Loucy (cell line): ENCODE measurements around the gene SMG9.

ENCODE experiments used
- H2AFZ ChIP-seq: fragments of 200-600 bp; sonication (generic); 2 replicates; pipeline ENCODE4 v1.6.0; 2016; ENCODE audit warnings: antibody characterized with exemption, mild to moderate bottlenecking, low read length, moderate library complexity
- H3F3A ChIP-seq: fragments of 200-600 bp; 2 replicates; pipeline ENCODE4 v1.6.0; 2016; ENCODE audit warnings: antibody characterized with exemption, low read depth, mild to moderate bottlenecking
- H3K27me3 ChIP-seq: fragments of 200-600 bp; sonication (generic); 2 replicates; pipeline ENCODE4 v1.6.1; 2014; ENCODE audit warnings: low read length, mild to moderate bottlenecking; ENCODE audit not compliant: insufficient read depth, poor library complexity, severe bottlenecking
- H3K36me3 ChIP-seq: fragments of 200-600 bp; sonication (generic); 2 replicates; pipeline ENCODE4 v1.6.1; 2016; ENCODE audit warnings: low read length; ENCODE audit not compliant: insufficient read depth
- H3K4me1 ChIP-seq: fragments of 200-600 bp; sonication (generic); 2 replicates; pipeline ENCODE4 v1.5.1; 2014; ENCODE audit warnings: low read length, mild to moderate bottlenecking; ENCODE audit not compliant: insufficient read depth, poor library complexity, severe bottlenecking
- H3K4me2 ChIP-seq: fragments of 200-600 bp; sonication (generic); 2 replicates; pipeline ENCODE4 v1.6.0; 2014; ENCODE audit warnings: antibody characterized with exemption, low read length, low read depth, mild to moderate bottlenecking; ENCODE audit not compliant: poor library complexity, severe bottlenecking
- H3K4me3 ChIP-seq: fragments of 200-600 bp; sonication (generic); 2 replicates; pipeline ENCODE4 v1.5.1; 2014; ENCODE audit warnings: low read length, mild to moderate bottlenecking, mixed read lengths; ENCODE audit not compliant: poor library complexity, severe bottlenecking
- H3K79me2 ChIP-seq: fragments of 200-600 bp; sonication (generic); 2 replicates; pipeline ENCODE4 v1.6.1; 2014; ENCODE audit warnings: low read length; ENCODE audit not compliant: insufficient read depth
- H3K9ac ChIP-seq: fragments of 200-600 bp; sonication (generic); 2 replicates; pipeline ENCODE4 v1.6.0; 2014; ENCODE audit warnings: mild to moderate bottlenecking, low read depth, low read length, moderate library complexity; ENCODE audit not compliant: poor library complexity, severe bottlenecking
- H3K9me2 ChIP-seq: fragments of 200-600 bp; sonication (generic); replicated peaks from 2 replicates; pipeline ENCODE4 v1.6.1; 2016; ENCODE audit warnings: low read depth, low read length, mixed read lengths
- H3K9me3 ChIP-seq: fragments of 200-600 bp; sonication (generic); 2 replicates; pipeline ENCODE4 v1.6.1; 2014; ENCODE audit warnings: mild to moderate bottlenecking, antibody characterized with exemption, low read length, low read depth; ENCODE audit not compliant: insufficient read depth
- H4K20me1 ChIP-seq: fragments of 200-600 bp; sonication (generic); 2 replicates; pipeline ENCODE4 v1.6.0; 2014; ENCODE audit warnings: antibody characterized with exemption, low read length, mild to moderate bottlenecking; ENCODE audit not compliant: insufficient read depth, poor library complexity, severe bottlenecking
- CTCF ChIP-seq: fragments of 200-600 bp; sonication (generic); conservative IDR thresholded peaks from 2 replicates; pipeline ENCODE4 v1.5.1; 2014; ENCODE audit warnings: mild to moderate bottlenecking, antibody characterized with exemption, low read length
- EZH2phosphoT487 ChIP-seq: fragments of 200-600 bp; IDR thresholded peaks from 2 replicates; pipeline ENCODE4 v1.6.1; 2018; ENCODE audit warnings: antibody characterized with exemption, mild to moderate bottlenecking, moderate library complexity, borderline replicate concordance

The SMG9 gene

GRCh38 chr19:43727593-43727853 is 27.2 kb downstream of the SMG9 start:
- no peaks in the 10 kb centered on the region for H3K9me2 ChIP-seq
- no peak overlapping the region for H2AFZ ChIP-seq
- H3F3A ChIP-seq, result no peaks in the 10 kb centered on the region
- peaks cover 36% of the 10 kb centered on the region; the same call in 1 of the 2 replicates for H3K36me3 ChIP-seq
- H3K4me1 ChIP-seq, result no peaks in the 10 kb centered on the region
- H3K27me3 ChIP-seq, result no peaks in the 10 kb centered on the region
- no peaks in the 10 kb centered on the region for H4K20me1 ChIP-seq
- TF ChIP-seq CTCF, result no peak
- TF ChIP-seq EZH2phosphoT487, result no peak
- no peaks in the 10 kb centered on the region for H3K79me2 ChIP-seq
- no peak overlapping the region for H3K9ac ChIP-seq
- no peaks in the 10 kb centered on the region for H3K9me3 ChIP-seq
- no peak overlapping the region for H3K4me2 ChIP-seq
- H3K4me3 ChIP-seq, result no peak overlapping the region

- H3K4me1 ChIP-seq, result no peaks in the 10 kb centered on the region
- no peaks in the 10 kb centered on the region for H3K9me3 ChIP-seq
- H4K20me1 ChIP-seq, result no peaks in the 10 kb centered on the region
- H3K27me3 ChIP-seq, result no peaks in the 10 kb centered on the region
- no peaks in the 10 kb centered on the region for H3F3A ChIP-seq
- H3K9ac ChIP-seq, result no peak overlapping the region
- no peak overlapping the region for H3K4me3 ChIP-seq
- H3K4me2 ChIP-seq, result no peak overlapping the region
- no peaks in the 10 kb centered on the region for H3K79me2 ChIP-seq
- H3K36me3 ChIP-seq, result peaks cover 30% of the 10 kb centered on the region; the same call in 1 of the 2 replicates
- no peaks in the 10 kb centered on the region for H3K9me2 ChIP-seq
- TF ChIP-seq CTCF, result no peak
- H2AFZ ChIP-seq, result no peak overlapping the region
Observed at GRCh38 chr19:43726736-43727592, 27.8 kb downstream of the SMG9 start.

GRCh38 chr19:43725468-43725867 is 29.3 kb downstream of the SMG9 start:
- no peak overlapping the region for H3K4me2 ChIP-seq
- H3K4me1 ChIP-seq, result no peaks in the 10 kb centered on the region
- H3K27me3 ChIP-seq, result no peaks in the 10 kb centered on the region
- H4K20me1 ChIP-seq, result no peaks in the 10 kb centered on the region
- H3K36me3 ChIP-seq, result peaks cover 17% of the 10 kb centered on the region; the same call in 1 of the 2 replicates
- no peaks in the 10 kb centered on the region for H3K79me2 ChIP-seq
- no peak overlapping the region for H2AFZ ChIP-seq
- no peaks in the 10 kb centered on the region for H3F3A ChIP-seq
- no peaks in the 10 kb centered on the region for H3K9me3 ChIP-seq
- no peak overlapping the region for H3K4me3 ChIP-seq
- H3K9ac ChIP-seq, result no peak overlapping the region
- no peaks in the 10 kb centered on the region for H3K9me2 ChIP-seq
- TF ChIP-seq CTCF, result no peak
- no peak for TF ChIP-seq EZH2phosphoT487
